ENCODE data around the gene TSNAXIP1.

DNA sequence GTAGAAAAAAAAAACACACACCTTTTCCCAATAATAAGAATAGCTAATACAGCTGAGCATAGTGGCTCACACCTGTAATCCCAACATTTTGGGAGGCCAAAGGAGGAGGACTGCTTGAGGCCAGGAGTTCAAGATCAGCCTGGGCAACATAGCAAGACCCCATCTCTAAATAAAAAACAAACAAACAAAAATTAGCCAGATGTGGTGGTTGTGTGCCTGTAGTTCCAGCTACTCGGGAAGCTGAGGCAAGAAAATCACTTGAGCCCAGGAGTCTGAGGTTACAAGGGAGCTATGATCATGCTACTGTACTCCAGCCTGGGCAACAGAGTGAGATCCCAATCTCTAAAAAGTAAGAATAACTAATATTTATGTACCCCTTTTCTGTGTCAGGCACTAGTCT lies 44.8 kb upstream of the TSNAXIP1 start:
- TF ChIP-seq POLR2A (IDR thresholded peaks at IDR 0.05; ENCODE audit: low read depth, low read length) (no peak), JUND (IDR thresholded peaks at IDR 0.05; ENCODE audit: low read depth, low read length) (no peak)
